ACC112 (cell line): Measurements from ENCODE around the gene ZNF529.

Experiments
- H2AFZ ChIP-seq: fragments of 200-600 bp; sonication (generic); one replicate; pipeline ENCODE4 v1.6.0; 2017; ENCODE audit warnings: antibody characterized with exemption, low read length; ENCODE audit not compliant: unreplicated experiment
- H3K27ac ChIP-seq: fragments of 200-600 bp; sonication (generic); 2 replicates; pipeline ENCODE4 v1.5.1; 2014; ENCODE audit warnings: low read depth, mild to moderate bottlenecking, antibody characterized with exemption, low read length, moderate library complexity
- H3K27me3 ChIP-seq: fragments of 200-600 bp; sonication (generic); 2 replicates; pipeline ENCODE4 v1.6.1; 2014; ENCODE audit warnings: mild to moderate bottlenecking, antibody characterized with exemption, low read length, moderate library complexity, mixed read lengths; ENCODE audit not compliant: insufficient read depth
- H3K36me3 ChIP-seq: fragments of 200-600 bp; sonication (generic); 2 replicates; pipeline ENCODE4 v1.6.1; 2016; ENCODE audit warnings: mild to moderate bottlenecking, antibody characterized with exemption, low read length, moderate library complexity, mixed read lengths; ENCODE audit not compliant: insufficient read depth
- H3K4me1 ChIP-seq: fragments of 200-600 bp; sonication (generic); one replicate; pipeline ENCODE4 v1.6.1; 2016; ENCODE audit warnings: low read length, mixed read lengths; ENCODE audit not compliant: insufficient read depth, unreplicated experiment, control insufficient read depth
- H3K4me3 ChIP-seq: fragments of 200-600 bp; sonication (generic); 2 replicates; pipeline ENCODE4 v1.5.1; 2014; ENCODE audit warnings: mild to moderate bottlenecking, low read depth, low read length
- H3K79me2 ChIP-seq: fragments of 200-600 bp; sonication (generic); one replicate; pipeline ENCODE4 v1.6.0; 2016; ENCODE audit warnings: low read length; ENCODE audit not compliant: control insufficient read depth, unreplicated experiment, insufficient read depth

Gene ZNF529

DNA sequence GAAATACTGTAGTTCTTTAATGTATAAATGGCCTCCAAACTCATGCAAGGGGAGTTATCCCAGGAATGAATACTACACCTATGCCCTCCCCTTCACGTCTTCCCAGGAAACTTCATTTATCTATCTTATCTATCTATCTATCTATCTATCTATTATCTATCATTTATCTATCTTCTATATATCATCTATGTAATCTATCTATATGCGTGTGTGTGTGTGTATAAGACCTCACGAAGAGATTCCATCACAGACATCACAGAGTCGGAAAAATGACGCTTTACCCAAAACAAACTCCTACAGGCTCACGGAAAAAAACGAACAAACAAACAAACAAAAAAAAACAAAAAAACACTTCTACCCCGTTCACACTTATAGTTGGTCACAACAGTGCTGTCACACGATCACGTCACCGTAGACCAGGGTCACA, 486 bp downstream of the ZNF529 start:
- Histone ChIP-seq H3K79me2 (peaks cover 45% of the 10 kb centered on the region), H3K27ac (peak overlapping the region; percentile 82), H3K36me3 (peaks cover 25% of the 10 kb centered on the region), H2AFZ (peak overlapping the region; percentile 90), H3K4me3 (peak overlapping the region; percentile 98), H3K4me1 (peaks cover 10% of the 10 kb centered on the region), H3K27me3 (no peaks in the 10 kb centered on the region)

DNA sequence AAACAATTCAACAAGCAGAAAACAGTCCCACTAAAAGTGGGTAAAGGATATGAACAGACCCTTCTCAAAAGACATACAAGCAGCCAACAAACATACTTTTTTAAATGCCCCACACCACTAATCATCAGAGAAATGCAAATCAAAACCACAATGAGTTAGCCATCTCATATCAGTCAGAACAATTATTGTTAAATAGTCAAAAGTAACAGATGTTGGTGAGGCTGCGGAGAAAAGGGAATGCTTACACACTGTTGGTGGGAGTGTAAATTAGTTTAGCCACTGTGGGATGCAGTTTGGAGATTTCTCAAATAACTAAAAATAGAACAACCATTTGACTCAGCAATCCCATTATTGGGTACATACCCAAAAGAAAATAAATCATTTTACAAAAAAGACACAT, 8.7 kb downstream of the ZNF529 start:
- no peak overlapping the region for H2AFZ ChIP-seq
- no peaks in the 10 kb centered on the region for H3K27me3 ChIP-seq
- H3K4me3 ChIP-seq = no peak overlapping the region
- H3K79me2 ChIP-seq = peaks cover 13% of the 10 kb centered on the region
- H3K4me1 ChIP-seq = no peaks in the 10 kb centered on the region
- H3K27ac ChIP-seq = no peak overlapping the region
- H3K36me3 ChIP-seq = peaks cover 30% of the 10 kb centered on the region

GRCh38 chr19:36547001-36547732, 25.9 kb downstream of the ZNF529 start:
- H2AFZ ChIP-seq = no peak overlapping the region
- H3K36me3 ChIP-seq = peaks cover 88% of the 10 kb centered on the region
- H3K27ac ChIP-seq = no peak overlapping the region
- H3K4me3 ChIP-seq = no peak overlapping the region
- H3K4me1 ChIP-seq = no peaks in the 10 kb centered on the region
- H3K79me2 ChIP-seq = no peaks in the 10 kb centered on the region
- no peaks in the 10 kb centered on the region for H3K27me3 ChIP-seq

- Histone ChIP-seq H3K27me3 (no peaks in the 10 kb centered on the region), H3K4me1 (no peaks in the 10 kb centered on the region), H3K27ac (peak overlapping the region; percentile 93; the same call in 1 of the 2 replicates), H3K79me2 (peaks cover 33% of the 10 kb centered on the region), H3K4me3 (peak overlapping the region; percentile 92), H3K36me3 (peaks cover 14% of the 10 kb centered on the region), H2AFZ (peak overlapping the region; percentile 100)
These were observed 44.1 kb downstream of the ZNF529 start for GRCh38 chr19:36528921-36529518.

- Histone ChIP-seq H3K79me2 (peaks cover 33% of the 10 kb centered on the region), H3K36me3 (peaks cover 9% of the 10 kb centered on the region), H3K4me3 (peak within 1 kb of the TSS; percentile 92), H3K27me3 (no peaks in the 10 kb centered on the region), H3K4me1 (no peaks in the 10 kb centered on the region), H3K27ac (peak within 1 kb of the TSS; percentile 93), H2AFZ (peak within 1 kb of the TSS; percentile 100)
These were observed 44.7 kb downstream of the ZNF529 start, which contains the start of gene ZNF260 for GRCh38 chr19:36528194-36528920. Gene ZNF260 (minus strand): TSS chr19:36528271. CDS start chr19:36515238, 13,033 bp downstream.

DNA sequence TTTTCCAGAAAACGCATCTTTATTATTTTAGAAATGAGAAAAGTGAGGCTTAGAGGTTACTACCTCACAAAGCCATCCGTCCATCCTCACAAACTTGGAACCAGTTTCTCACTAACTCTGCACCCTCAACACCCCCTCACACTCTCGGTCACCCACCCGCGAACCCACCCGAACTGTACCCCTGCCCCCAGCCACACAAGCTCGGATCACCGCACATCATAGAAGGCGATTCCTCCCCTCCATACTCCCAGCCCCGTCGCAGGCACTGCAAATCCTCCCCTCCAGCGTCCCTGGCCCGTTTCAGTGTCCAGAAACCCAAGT, 45.3 kb downstream of the ZNF529 start:
- Histone ChIP-seq H2AFZ (peak overlapping the region; percentile 68), H3K27me3 (no peaks in the 10 kb centered on the region), H3K4me3 (peak overlapping the region; percentile 92), H3K27ac (peak overlapping the region; percentile 93), H3K4me1 (no peaks in the 10 kb centered on the region), H3K36me3 (peaks cover 13% of the 10 kb centered on the region), H3K79me2 (peaks cover 33% of the 10 kb centered on the region)

GRCh38 chr19:36527341-36527740, 45.8 kb downstream of the ZNF529 start:
- Histone ChIP-seq H3K27ac (peak overlapping the region; percentile 93; the same call in 1 of the 2 replicates), H3K4me1 (no peaks in the 10 kb centered on the region), H3K4me3 (peak overlapping the region; percentile 92), H3K36me3 (peaks cover 18% of the 10 kb centered on the region), H2AFZ (peak overlapping the region; percentile 68), H3K79me2 (peaks cover 35% of the 10 kb centered on the region), H3K27me3 (no peaks in the 10 kb centered on the region)

- H3K4me3 ChIP-seq = peak overlapping the region; percentile 92
- no peak overlapping the region for H2AFZ ChIP-seq
- no peaks in the 10 kb centered on the region for H3K4me1 ChIP-seq
- peaks cover 35% of the 10 kb centered on the region for H3K79me2 ChIP-seq
- H3K27ac ChIP-seq = no peak overlapping the region
- no peaks in the 10 kb centered on the region for H3K27me3 ChIP-seq
- H3K36me3 ChIP-seq = peaks cover 18% of the 10 kb centered on the region
These were observed 46.5 kb downstream of the ZNF529 start for GRCh38 chr19:36526581-36526980.

- Histone ChIP-seq H3K4me3 (no peak overlapping the region), H3K36me3 (peaks cover 18% of the 10 kb centered on the region), H3K79me2 (peaks cover 35% of the 10 kb centered on the region)
These were observed 48.5 kb downstream of the ZNF529 start for GRCh38 chr19:36524617-36525016.

GRCh38 chr19:36514012-36514612, 59.0 kb downstream of the ZNF529 start:
- no peaks in the 10 kb centered on the region for H3K79me2 ChIP-seq
- no peak overlapping the region for H3K4me3 ChIP-seq
- no peaks in the 10 kb centered on the region for H3K4me1 ChIP-seq
- no peaks in the 10 kb centered on the region for H3K27me3 ChIP-seq
- no peak overlapping the region for H2AFZ ChIP-seq
- H3K36me3 ChIP-seq = peaks cover 56% of the 10 kb centered on the region
- no peak overlapping the region for H3K27ac ChIP-seq

More at GRCh38 chr19:36524617-36525016, 48.5 kb downstream of the ZNF529 start:
- H2AFZ ChIP-seq = no peak overlapping the region
- H3K27ac ChIP-seq = no peak overlapping the region
- H3K27me3 ChIP-seq = no peaks in the 10 kb centered on the region
- H3K4me1 ChIP-seq = no peaks in the 10 kb centered on the region
